ENCODE measurements around the gene CALML3. TPM values are rescaled to one million over a fixed set of nuclear protein-coding genes. Genes with fewer than 3 reads are reported as not detected.
A peak's percentile ranks its signal among the peaks of the same experiment; 100 is the strongest.

The CALML3 gene
- total and polyA plus RNA-seq, 9 donors = 0.02 to 1.5 TPM; not detected in 7

- Histone ChIP-seq H3K4me1 (ENCODE audit: insufficient read depth) (peaks cover 1% of the 10 kb centered on the region), H3K9me3 (no peaks in the 10 kb centered on the region), H3K27ac (no peak overlapping the region), H3K36me3 (no peaks in the 10 kb centered on the region), H3K27me3 (no peaks in the 10 kb centered on the region), H3K4me3 (no peak overlapping the region)
- peak in 4 of 5 donors; percentile 5 to 20 (median 10) for DNase-seq
- TF ChIP-seq CTCF (IDR thresholded peaks at IDR 0.05) = no peak
- TF ChIP-seq POLR2A (IDR thresholded peaks at IDR 0.05) = no peak
- no peak for TF ChIP-seq EP300 (IDR thresholded peaks at IDR 0.05)
- 82 to 84% (median 83%) methylated on average over 23 of the region's 23 CpGs for WGBS, 3 donors
- intact Hi-C loops (cut with DNase I) = no loop called here
Observed at GRCh38 chr10:5565671-5566581, 41.2 kb downstream of the CALML3 start.

GRCh38 chr10:5566614-5567013 is 41.9 kb downstream of the CALML3 start:
- Histone ChIP-seq H3K27me3 (no peaks in the 10 kb centered on the region), H3K4me1 (ENCODE audit: insufficient read depth) (peaks cover 1% of the 10 kb centered on the region), H3K27ac (no peak overlapping the region), H3K4me3 (no peak overlapping the region), H3K36me3 (no peaks in the 10 kb centered on the region), H3K9me3 (no peaks in the 10 kb centered on the region)
- DNase-seq = peak in 1 of 5 donors; percentile 8
- TF ChIP-seq POLR2A (IDR thresholded peaks at IDR 0.05) (no peak), CTCF (IDR thresholded peaks at IDR 0.05) (no peak), EP300 (IDR thresholded peaks at IDR 0.05) (no peak)
- WGBS, 3 donors = 86 to 90% (median 87%) methylated on average over 3 of the region's 3 CpGs
- intact Hi-C loops (cut with DNase I) = no loop called here

GRCh38 chr10:5567477-5567876 is 42.7 kb downstream of the CALML3 start:
- no peak overlapping the region for H3K27ac ChIP-seq
- WGBS, 3 donors = 90 to 94% (median 93%) methylated on average over 2 of the region's 2 CpGs
- no peak overlapping the region for H3K4me3 ChIP-seq
- no peak for DNase-seq
- H3K36me3 ChIP-seq = no peaks in the 10 kb centered on the region
- H3K4me1 ChIP-seq (ENCODE audit: insufficient read depth) = peaks cover 1% of the 10 kb centered on the region
- H3K9me3 ChIP-seq = no peaks in the 10 kb centered on the region
- no peaks in the 10 kb centered on the region for H3K27me3 ChIP-seq
- TF ChIP-seq POLR2A (IDR thresholded peaks at IDR 0.05) = no peak
- intact Hi-C loops (cut with DNase I) = no loop called here

GRCh38 chr10:5568984-5569383 is 44.2 kb downstream of the CALML3 start:
- 94% methylated on average over 2 of the region's 2 CpGs for WGBS, 3 donors
- H3K27ac ChIP-seq = no peak overlapping the region
- H3K4me3 ChIP-seq = no peak overlapping the region
- no peak for DNase-seq
- intact Hi-C loops (cut with DNase I) = no loop called here
- TF ChIP-seq CTCF (IDR thresholded peaks at IDR 0.05) = no peak
- no peak for TF ChIP-seq EP300 (IDR thresholded peaks at IDR 0.05)
- TF ChIP-seq POLR2A (IDR thresholded peaks at IDR 0.05) = no peak
- H3K27me3 ChIP-seq = no peaks in the 10 kb centered on the region
- H3K36me3 ChIP-seq = no peaks in the 10 kb centered on the region
- no peaks in the 10 kb centered on the region for H3K9me3 ChIP-seq
- H3K4me1 ChIP-seq (ENCODE audit: insufficient read depth) = peaks cover 4% of the 10 kb centered on the region

- 81 to 86% (median 81%) methylated on average over 2 of the region's 2 CpGs for WGBS, 3 donors
- no peak overlapping the region for H3K4me3 ChIP-seq
- no peak overlapping the region for H3K27ac ChIP-seq
- no peaks in the 10 kb centered on the region for H3K9me3 ChIP-seq
- DNase-seq = no peak
- peaks cover 5% of the 10 kb centered on the region for H3K4me1 ChIP-seq (ENCODE audit: insufficient read depth)
- H3K27me3 ChIP-seq = no peaks in the 10 kb centered on the region
- H3K36me3 ChIP-seq = no peaks in the 10 kb centered on the region
- intact Hi-C loops (cut with DNase I) = no loop called here
- no peak for TF ChIP-seq CTCF (IDR thresholded peaks at IDR 0.05)
- no peak for TF ChIP-seq EP300 (IDR thresholded peaks at IDR 0.05)
- TF ChIP-seq POLR2A (IDR thresholded peaks at IDR 0.05) = no peak
Observed at GRCh38 chr10:5569568-5569967, 44.8 kb downstream of the CALML3 start.
